Activated CD4-positive, alpha-beta memory T cell treated with anti-CD3 and anti-CD28 coated beads, Interleukin-2, amount 10 ng/mL, durations not matched to agents 7 days and 5 days (primary cell): ENCODE data around the gene ZNF618. TPM values are rescaled to one million over a fixed set of nuclear protein-coding genes. Genes with fewer than 3 reads are reported as not detected.

Source experiments
- CTCF ChIA-PET: fragments of 350-600 bp; sonication (Branson Sonifier 250); formaldehyde crosslinking; loops from one replicate; lab custom pipeline; 2021; ENCODE audit warnings: antibody characterized with exemption, inconsistent platforms; lab: Charles Lee
- POLR2A ChIA-PET: fragments of 350-600 bp; sonication (Branson Sonifier 250); formaldehyde crosslinking; loops from one replicate; lab custom pipeline; 2021; ENCODE audit warnings: antibody characterized with exemption; lab: Charles Lee
- DNase-seq: peaks from one replicate; pipeline ENCODE4 v3.0.0-alpha.2; 2020
- H3K27ac Mint-ChIP-seq: one replicate; pipeline ENCODE4 v1.8.0; 2021; ENCODE audit warnings: mild to moderate bottlenecking, mixed read lengths
- H3K27me3 Mint-ChIP-seq: one replicate; pipeline ENCODE4 v1.8.0; 2021; ENCODE audit warnings: mixed read lengths
- H3K36me3 Mint-ChIP-seq: one replicate; pipeline ENCODE4 v1.8.0; 2021; ENCODE audit warnings: low read depth, mixed read lengths
- H3K4me1 Mint-ChIP-seq: one replicate; pipeline ENCODE4 v1.8.0; 2021; ENCODE audit warnings: mixed read lengths
- H3K4me3 Mint-ChIP-seq: one replicate; pipeline ENCODE4 v1.8.0; 2021; ENCODE audit warnings: mild to moderate bottlenecking, mixed read lengths
- H3K9me3 Mint-ChIP-seq: one replicate; pipeline ENCODE4 v1.8.0; 2021; ENCODE audit warnings: mixed read lengths
- total RNA-seq, 2 experiments: library from RNA; stranded (reverse); gene quantifications; one replicate each; pipeline ENCODE4 v1.2.3, GENCODE V29; 2021

The ZNF618 gene
- total RNA-seq, 2 experiments from 2014 or later, result 0.15 to 0.25 TPM

- H3K27me3 Mint-ChIP-seq, result peaks cover 3% of the 10 kb centered on the region
- H3K9me3 Mint-ChIP-seq, result no peaks in the 10 kb centered on the region
- H3K4me1 Mint-ChIP-seq, result no peaks in the 10 kb centered on the region
- no peak overlapping the region for H3K27ac Mint-ChIP-seq
- ChIA-PET POLR2A (no interaction called here), CTCF (no interaction called here)
- no peak overlapping the region for H3K4me3 Mint-ChIP-seq
- H3K36me3 Mint-ChIP-seq, result no peaks in the 10 kb centered on the region
- DNase-seq, result no peak
These were observed 43.8 kb downstream of the ZNF618 start for GRCh38 chr9:113919871-113920270.

GRCh38 chr9:113920872-113921271 is 44.8 kb downstream of the ZNF618 start:
- POLR2A ChIA-PET, result no interaction called here
- no peak overlapping the region for H3K27ac Mint-ChIP-seq
- no peak overlapping the region for H3K4me3 Mint-ChIP-seq
- peaks cover 4% of the 10 kb centered on the region for H3K27me3 Mint-ChIP-seq
- CTCF ChIA-PET, result no interaction called here
- no peaks in the 10 kb centered on the region for H3K36me3 Mint-ChIP-seq
- no peaks in the 10 kb centered on the region for H3K9me3 Mint-ChIP-seq
- no peaks in the 10 kb centered on the region for H3K4me1 Mint-ChIP-seq
- DNase-seq, result no peak

- Mint-ChIP-seq H3K9me3 (no peaks in the 10 kb centered on the region), H3K4me3 (no peak overlapping the region), H3K36me3 (no peaks in the 10 kb centered on the region), H3K4me1 (no peaks in the 10 kb centered on the region), H3K27me3 (peaks cover 4% of the 10 kb centered on the region), H3K27ac (no peak overlapping the region)
- CTCF ChIA-PET, result no interaction called here
- POLR2A ChIA-PET, result no interaction called here
- DNase-seq, result no peak
These were observed 45.4 kb downstream of the ZNF618 start for GRCh38 chr9:113921396-113921925.

GRCh38 chr9:113922160-113922559 is 46.1 kb downstream of the ZNF618 start:
- Mint-ChIP-seq H3K9me3 (no peaks in the 10 kb centered on the region), H3K27ac (no peak overlapping the region), H3K36me3 (no peaks in the 10 kb centered on the region), H3K4me1 (no peaks in the 10 kb centered on the region), H3K27me3 (peaks cover 4% of the 10 kb centered on the region), H3K4me3 (no peak overlapping the region)
- no peak for DNase-seq
- ChIA-PET POLR2A (no interaction called here), CTCF (no interaction called here)

- H3K4me3 Mint-ChIP-seq, result no peak overlapping the region
- H3K4me1 Mint-ChIP-seq, result no peaks in the 10 kb centered on the region
- no peaks in the 10 kb centered on the region for H3K9me3 Mint-ChIP-seq
- DNase-seq, result no peak
- H3K27ac Mint-ChIP-seq, result no peak overlapping the region
- CTCF ChIA-PET, result no interaction called here
- H3K27me3 Mint-ChIP-seq, result peaks cover 4% of the 10 kb centered on the region
- no peaks in the 10 kb centered on the region for H3K36me3 Mint-ChIP-seq
- POLR2A ChIA-PET, result no interaction called here
These were observed 50.1 kb downstream of the ZNF618 start for GRCh38 chr9:113926211-113926610.

- Mint-ChIP-seq H3K27ac (no peak overlapping the region), H3K4me1 (no peaks in the 10 kb centered on the region), H3K4me3 (no peak overlapping the region), H3K36me3 (no peaks in the 10 kb centered on the region), H3K27me3 (peaks cover 4% of the 10 kb centered on the region), H3K9me3 (no peaks in the 10 kb centered on the region)
- DNase-seq, result no peak
- ChIA-PET POLR2A (no interaction called here), CTCF (interaction anchor here (1.7 kb wide), 1 partner anchor 121 kb away, joined by 3 read pairs; no protein-coding TSS in a partner anchor)
These were observed 51.2 kb downstream of the ZNF618 start for GRCh38 chr9:113927277-113927676.

- CTCF ChIA-PET, result interaction anchor here (1.1 to 1.7 kb wide), 2 partner anchors 17 to 122 kb away, joined by 3 read pairs; no protein-coding TSS in a partner anchor
- H3K4me1 Mint-ChIP-seq, result no peaks in the 10 kb centered on the region
- POLR2A ChIA-PET, result no interaction called here
- H3K36me3 Mint-ChIP-seq, result no peaks in the 10 kb centered on the region
- no peak overlapping the region for H3K27ac Mint-ChIP-seq
- no peaks in the 10 kb centered on the region for H3K9me3 Mint-ChIP-seq
- peaks cover 4% of the 10 kb centered on the region for H3K27me3 Mint-ChIP-seq
- DNase-seq, result no peak
- H3K4me3 Mint-ChIP-seq, result no peak overlapping the region
These were observed 52.2 kb downstream of the ZNF618 start for GRCh38 chr9:113928269-113928668.

- ChIA-PET POLR2A (no interaction called here), CTCF (interaction anchor here (1.0 to 1.3 kb wide), 2 partner anchors 27 to 33 kb away, joined by 3 read pairs; no protein-coding TSS in a partner anchor)
- H3K36me3 Mint-ChIP-seq, result no peaks in the 10 kb centered on the region
- DNase-seq, result no peak
- no peak overlapping the region for H3K4me3 Mint-ChIP-seq
- no peak overlapping the region for H3K27ac Mint-ChIP-seq
- H3K4me1 Mint-ChIP-seq, result no peaks in the 10 kb centered on the region
- no peaks in the 10 kb centered on the region for H3K9me3 Mint-ChIP-seq
- peaks cover 2% of the 10 kb centered on the region for H3K27me3 Mint-ChIP-seq
These were observed 53.7 kb downstream of the ZNF618 start for GRCh38 chr9:113929634-113930389.

- Mint-ChIP-seq H3K27ac (no peak overlapping the region), H3K4me3 (no peak overlapping the region), H3K36me3 (no peaks in the 10 kb centered on the region), H3K27me3 (no peaks in the 10 kb centered on the region), H3K4me1 (no peaks in the 10 kb centered on the region), H3K9me3 (no peaks in the 10 kb centered on the region)
- CTCF ChIA-PET, result no interaction called here
- POLR2A ChIA-PET, result no interaction called here
- no peak for DNase-seq
These were observed 54.3 kb downstream of the ZNF618 start for GRCh38 chr9:113930390-113930783.

GRCh38 chr9:113931140-113931539 is 55.0 kb downstream of the ZNF618 start:
- H3K27me3 Mint-ChIP-seq, result no peaks in the 10 kb centered on the region
- DNase-seq, result no peak
- ChIA-PET POLR2A (no interaction called here), CTCF (no interaction called here)
- no peak overlapping the region for H3K4me3 Mint-ChIP-seq
- H3K27ac Mint-ChIP-seq, result no peak overlapping the region
- H3K36me3 Mint-ChIP-seq, result no peaks in the 10 kb centered on the region
- no peaks in the 10 kb centered on the region for H3K4me1 Mint-ChIP-seq
- H3K9me3 Mint-ChIP-seq, result no peaks in the 10 kb centered on the region

- no peaks in the 10 kb centered on the region for H3K9me3 Mint-ChIP-seq
- H3K27me3 Mint-ChIP-seq, result no peaks in the 10 kb centered on the region
- ChIA-PET POLR2A (no interaction called here), CTCF (no interaction called here)
- no peak overlapping the region for H3K4me3 Mint-ChIP-seq
- no peak for DNase-seq
- H3K4me1 Mint-ChIP-seq, result no peaks in the 10 kb centered on the region
- H3K27ac Mint-ChIP-seq, result no peak overlapping the region
- no peaks in the 10 kb centered on the region for H3K36me3 Mint-ChIP-seq
These were observed 55.7 kb downstream of the ZNF618 start for GRCh38 chr9:113931777-113932176.

- H3K9me3 Mint-ChIP-seq, result no peaks in the 10 kb centered on the region
- H3K36me3 Mint-ChIP-seq, result no peaks in the 10 kb centered on the region
- H3K27me3 Mint-ChIP-seq, result peaks cover 2% of the 10 kb centered on the region
- H3K27ac Mint-ChIP-seq, result no peak overlapping the region
- no peak for DNase-seq
- POLR2A ChIA-PET, result no interaction called here
- no peaks in the 10 kb centered on the region for H3K4me1 Mint-ChIP-seq
- no peak overlapping the region for H3K4me3 Mint-ChIP-seq
- CTCF ChIA-PET, result no interaction called here
These were observed 56.9 kb downstream of the ZNF618 start for GRCh38 chr9:113932906-113933584.

GRCh38 chr9:113933671-113934070 is 57.6 kb downstream of the ZNF618 start:
- no peak overlapping the region for H3K4me3 Mint-ChIP-seq
- POLR2A ChIA-PET, result no interaction called here
- peaks cover 2% of the 10 kb centered on the region for H3K27me3 Mint-ChIP-seq
- H3K27ac Mint-ChIP-seq, result no peak overlapping the region
- no peaks in the 10 kb centered on the region for H3K36me3 Mint-ChIP-seq
- CTCF ChIA-PET, result no interaction called here
- no peaks in the 10 kb centered on the region for H3K9me3 Mint-ChIP-seq
- H3K4me1 Mint-ChIP-seq, result no peaks in the 10 kb centered on the region
- DNase-seq, result no peak
